GM21447 (cell line): ENCODE results near the gene ANAPC2.

Experiments
- ATAC-seq: cut with Tn5 transposase; IDR thresholded peaks from one replicate; pipeline ENCODE4 v1.9.1; 2021; ENCODE audit not compliant: unreplicated experiment

ANAPC2 gene

GRCh38 chr9:137164370-137165249, 23.8 kb downstream of the ANAPC2 start:
- no peak for ATAC-seq

DNA sequence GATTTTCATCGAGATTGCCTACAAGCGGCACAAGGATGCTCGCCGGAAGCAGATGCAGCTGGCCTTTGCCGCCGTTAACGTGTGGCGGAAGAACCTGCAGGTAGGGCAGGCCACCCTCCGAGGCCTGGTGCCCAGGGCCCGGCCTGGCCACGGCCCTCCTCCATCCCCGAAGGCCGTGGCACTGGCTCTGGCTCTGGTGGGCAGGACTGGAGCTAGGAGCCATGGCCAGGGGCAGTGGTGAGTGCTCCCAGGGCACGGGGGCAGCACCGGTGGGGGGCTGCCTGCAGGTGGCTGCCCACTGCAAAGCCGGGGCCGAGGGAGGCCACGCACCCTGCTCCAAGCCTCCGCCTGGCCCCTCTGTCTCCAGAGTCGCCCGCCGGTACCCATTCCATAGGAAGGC, 24.6 kb downstream of the ANAPC2 start:
- ATAC-seq: no peak

DNA sequence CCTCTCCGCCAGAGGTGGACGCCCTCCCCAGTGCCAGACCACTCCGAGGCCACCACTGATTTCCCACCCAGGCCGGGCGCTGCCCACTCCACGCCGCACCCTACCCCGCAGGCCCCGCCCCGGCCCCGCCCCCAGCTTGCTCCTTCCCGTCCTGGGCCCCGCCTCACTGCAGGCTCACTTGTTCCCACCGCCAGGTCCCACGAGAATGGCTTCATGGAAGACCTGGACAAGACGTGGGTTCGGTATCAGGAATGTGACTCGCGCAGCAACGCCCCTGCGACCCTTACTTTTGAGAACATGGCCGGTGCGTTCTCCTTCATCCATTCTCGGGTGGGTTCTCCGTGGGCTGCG, 25.0 kb downstream of the ANAPC2 start:
- no peak for ATAC-seq

DNA sequence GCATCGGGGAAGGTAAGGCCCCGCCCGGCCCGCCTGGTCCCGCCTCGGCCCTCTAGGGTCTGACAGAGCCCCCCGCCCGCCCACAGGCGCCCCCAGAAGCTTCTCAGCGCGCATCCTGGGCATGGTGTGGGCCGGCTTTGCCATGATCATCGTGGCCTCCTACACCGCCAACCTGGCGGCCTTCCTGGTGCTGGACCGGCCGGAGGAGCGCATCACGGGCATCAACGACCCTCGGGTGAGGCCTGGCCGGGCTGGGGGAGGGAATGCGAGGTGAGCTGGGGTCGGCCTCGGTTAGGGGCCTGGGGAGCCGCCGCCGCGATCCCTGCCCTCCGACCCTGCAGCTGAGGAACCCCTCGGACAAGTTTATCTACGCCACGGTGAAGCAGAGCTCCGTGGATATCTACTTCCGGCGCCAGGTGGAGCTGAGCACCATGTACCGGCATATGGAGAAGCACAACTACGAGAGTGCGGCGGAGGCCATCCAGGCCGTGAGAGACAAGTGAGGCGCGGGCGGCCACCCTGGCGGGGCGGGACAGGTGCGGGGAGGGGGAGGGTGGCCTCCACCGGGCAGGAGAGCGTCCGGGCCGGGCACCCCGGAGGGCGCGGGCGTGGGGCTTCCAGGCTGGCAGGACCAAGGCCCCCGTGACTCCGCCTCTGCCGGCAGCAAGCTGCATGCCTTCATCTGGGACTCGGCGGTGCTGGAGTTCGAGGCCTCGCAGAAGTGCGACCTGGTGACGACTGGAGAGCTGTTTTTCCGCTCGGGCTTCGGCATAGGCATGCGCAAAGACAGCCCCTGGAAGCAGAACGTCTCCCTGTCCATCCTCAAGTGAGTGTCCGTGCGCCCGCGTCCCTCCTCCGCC, 25.6 kb downstream of the ANAPC2 start:
- ATAC-seq: no peak

- no peak for ATAC-seq
Observed at GRCh38 chr9:137161558-137162486, 26.5 kb downstream of the ANAPC2 start.

GRCh38 chr9:137160716-137161557, 27.4 kb downstream of the ANAPC2 start:
- no peak for ATAC-seq

DNA sequence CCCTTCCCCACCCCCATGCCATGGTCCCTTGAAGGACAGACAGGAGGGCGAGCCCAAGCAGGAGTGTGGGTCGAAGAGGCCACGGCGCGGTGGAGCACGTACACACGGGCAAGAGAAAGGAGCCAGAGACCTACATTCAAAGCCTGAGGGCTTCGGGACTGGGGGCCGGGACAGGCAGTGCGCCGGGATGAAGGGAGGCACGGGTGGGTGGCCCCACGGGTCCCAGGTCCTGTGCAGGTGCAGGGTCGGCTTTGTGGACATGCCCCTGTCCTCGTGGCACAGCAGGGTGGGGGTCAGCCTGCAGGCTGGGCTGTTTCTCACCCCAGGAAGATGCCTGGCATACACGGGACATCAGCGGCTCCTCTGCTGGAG, 28.3 kb downstream of the ANAPC2 start:
- ATAC-seq: no peak

DNA sequence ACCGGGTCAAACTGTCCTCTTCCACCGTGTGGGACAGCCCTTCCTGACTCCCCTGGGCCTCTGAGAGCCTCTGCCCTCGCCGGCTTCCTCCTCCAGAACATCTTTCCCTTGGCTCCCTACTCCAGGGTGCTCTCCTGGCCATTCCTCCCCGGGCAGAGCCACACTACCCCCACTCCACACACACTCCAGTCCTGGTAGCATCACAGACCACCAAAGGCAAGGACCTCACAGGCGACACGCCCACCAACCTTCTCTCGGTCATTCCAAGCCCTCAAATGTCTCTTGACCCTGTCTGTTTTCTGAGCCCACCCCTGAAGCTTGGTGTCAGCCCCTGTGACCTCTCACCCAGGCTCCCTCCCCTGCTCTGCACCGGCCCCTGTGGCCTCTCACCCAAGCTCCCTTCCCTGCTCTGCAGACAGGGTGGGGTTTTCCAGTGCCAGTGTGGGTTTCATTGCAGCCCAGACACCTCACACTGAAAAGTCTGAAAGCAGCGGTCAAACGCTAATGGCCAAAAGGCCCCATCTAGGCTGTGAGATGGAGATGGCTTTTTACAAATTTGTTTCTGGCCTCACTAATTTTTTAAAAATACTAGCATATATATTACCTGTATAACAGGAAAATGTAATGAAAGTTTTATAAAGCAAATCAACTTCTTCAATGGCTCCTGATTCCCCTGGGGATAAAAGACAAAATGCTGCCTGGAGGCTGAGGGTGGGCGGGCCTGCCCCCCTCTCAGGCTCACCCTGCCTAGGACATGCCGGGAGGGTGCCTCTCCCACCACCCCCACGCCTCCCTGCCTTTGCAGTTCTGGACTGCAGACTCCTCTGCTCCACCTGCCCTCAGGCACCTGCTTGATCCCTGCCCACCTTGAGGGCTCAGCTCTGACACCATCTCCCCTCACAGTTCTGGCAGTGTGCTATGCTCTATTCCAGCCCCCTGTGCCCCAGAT, 29.0 kb downstream of the ANAPC2 start:
- no peak for ATAC-seq

GRCh38 chr9:137158625-137159024, 29.7 kb downstream of the ANAPC2 start:
- no peak for ATAC-seq

- ATAC-seq: no peak
Observed at GRCh38 chr9:137157618-137158415, 30.5 kb downstream of the ANAPC2 start.

GRCh38 chr9:137156567-137157375, 31.6 kb downstream of the ANAPC2 start:
- ATAC-seq: no peak

DNA sequence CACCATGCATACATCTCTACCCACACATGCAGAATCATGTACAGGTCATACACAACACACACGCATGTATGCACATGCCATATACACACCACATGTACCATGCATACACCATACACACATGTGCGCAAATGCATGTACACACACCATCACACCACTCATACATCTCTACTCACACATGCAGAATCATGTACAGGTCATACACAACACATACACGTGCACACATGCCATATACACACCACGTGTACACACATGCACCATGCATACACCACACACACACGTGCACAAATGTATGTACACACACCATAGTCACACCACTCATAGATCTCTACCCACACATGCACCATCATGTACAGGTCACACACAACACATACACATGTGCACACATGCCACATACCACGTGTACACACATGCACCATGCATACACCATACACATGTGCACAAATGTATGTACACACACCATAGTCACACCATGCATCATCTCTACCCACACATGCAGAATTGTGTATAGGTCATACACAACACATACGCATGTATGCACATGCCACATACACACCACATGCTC, 35.4 kb downstream of the ANAPC2 start:
- no peak for ATAC-seq

- ATAC-seq: peak; percentile 44
Observed at GRCh38 chr9:137150617-137151457, 37.5 kb downstream of the ANAPC2 start.

DNA sequence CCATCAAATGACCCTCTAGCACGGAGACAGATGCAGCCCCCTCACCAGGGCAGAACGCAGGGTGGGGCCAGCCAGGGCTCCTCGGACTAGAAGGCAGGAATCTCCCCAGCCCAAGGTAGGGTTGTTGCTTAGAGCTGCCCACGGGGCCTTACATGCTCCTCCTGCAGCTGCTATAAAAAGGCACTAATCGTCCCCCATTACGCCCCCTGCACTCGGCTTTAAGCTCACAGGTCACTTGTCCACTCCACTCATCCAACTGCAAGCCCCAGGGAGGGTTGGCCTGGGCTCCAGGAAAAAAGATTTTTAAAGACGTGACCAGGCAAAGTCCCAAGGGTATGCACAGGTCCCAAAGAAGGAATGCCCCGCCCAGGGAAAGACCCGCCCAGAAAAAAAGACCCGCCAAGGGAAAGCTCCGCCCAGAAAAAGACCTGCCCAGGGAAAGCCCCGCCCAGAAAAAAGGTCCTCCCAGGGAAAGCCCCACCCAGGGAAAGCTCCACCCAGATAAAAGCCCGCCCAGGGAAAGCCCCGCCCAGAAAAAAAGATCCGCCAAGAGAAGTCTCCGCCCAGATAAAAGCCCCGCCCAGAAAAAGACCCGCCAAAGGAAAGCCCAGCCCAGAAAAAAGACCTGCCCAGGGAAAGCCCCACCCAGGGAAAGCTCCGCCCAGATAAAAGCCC, 38.3 kb downstream of the ANAPC2 start:
- ATAC-seq: peak; percentile 22

- no peak for ATAC-seq
Observed at GRCh38 chr9:137149363-137149762, 39.0 kb downstream of the ANAPC2 start.

GRCh38 chr9:137148661-137149060, 39.7 kb downstream of the ANAPC2 start:
- no peak for ATAC-seq
